ES-I3 (cell line): Measurements from ENCODE around the gene ADH6.

Experiments
- H3K36me3 ChIP-seq: 2 replicates; pipeline ENCODE4 v1.6.1; 2013; ENCODE audit warnings: mild to moderate bottlenecking, low read length, control low read depth, moderate library complexity; ENCODE audit not compliant: insufficient read depth
- H3K4me1 ChIP-seq: 2 replicates; pipeline ENCODE4 v1.6.1; 2013; ENCODE audit warnings: mild to moderate bottlenecking, control low read depth, low read length; ENCODE audit not compliant: insufficient read depth
- H3K9ac ChIP-seq: 2 replicates; pipeline ENCODE4 v1.6.1; 2013; ENCODE audit warnings: low read depth, mild to moderate bottlenecking, low read length, moderate library complexity
- H3K9me3 ChIP-seq: 2 replicates; pipeline ENCODE4 v1.6.1; 2013; ENCODE audit warnings: mild to moderate bottlenecking, low read length, moderate library complexity; ENCODE audit not compliant: control insufficient read depth, insufficient read depth

ADH6 gene

GRCh38 chr4:99166544-99166943 lies 52.5 kb downstream of the ADH6 start:
- no peaks in the 10 kb centered on the region for H3K9me3 ChIP-seq
- H3K36me3 ChIP-seq, result no peaks in the 10 kb centered on the region; the same call in 1 of the 2 replicates
- H3K4me1 ChIP-seq, result no peaks in the 10 kb centered on the region
- H3K9ac ChIP-seq, result no peak overlapping the region

DNA sequence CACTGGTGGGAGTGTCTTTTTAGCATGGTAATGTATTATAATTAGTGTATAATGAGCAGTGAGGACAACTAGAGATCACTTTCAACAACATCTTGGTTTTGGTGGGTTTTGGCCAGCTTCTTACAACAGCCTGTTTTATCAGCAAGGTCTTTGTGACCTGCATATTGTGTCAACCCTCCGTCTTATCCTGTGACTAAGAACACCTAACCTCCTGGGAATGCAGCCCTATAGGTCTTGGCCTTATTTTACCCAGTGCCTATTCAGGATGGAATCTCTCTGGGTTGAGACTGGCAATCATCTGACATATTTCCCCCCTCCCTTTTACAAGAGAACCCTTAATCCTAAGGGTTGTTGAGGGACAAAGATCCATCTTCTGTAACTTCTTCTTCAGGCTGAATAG lies 53.1 kb downstream of the ADH6 start:
- Histone ChIP-seq H3K9me3 (no peaks in the 10 kb centered on the region), H3K36me3 (no peaks in the 10 kb centered on the region; the same call in 1 of the 2 replicates)

DNA sequence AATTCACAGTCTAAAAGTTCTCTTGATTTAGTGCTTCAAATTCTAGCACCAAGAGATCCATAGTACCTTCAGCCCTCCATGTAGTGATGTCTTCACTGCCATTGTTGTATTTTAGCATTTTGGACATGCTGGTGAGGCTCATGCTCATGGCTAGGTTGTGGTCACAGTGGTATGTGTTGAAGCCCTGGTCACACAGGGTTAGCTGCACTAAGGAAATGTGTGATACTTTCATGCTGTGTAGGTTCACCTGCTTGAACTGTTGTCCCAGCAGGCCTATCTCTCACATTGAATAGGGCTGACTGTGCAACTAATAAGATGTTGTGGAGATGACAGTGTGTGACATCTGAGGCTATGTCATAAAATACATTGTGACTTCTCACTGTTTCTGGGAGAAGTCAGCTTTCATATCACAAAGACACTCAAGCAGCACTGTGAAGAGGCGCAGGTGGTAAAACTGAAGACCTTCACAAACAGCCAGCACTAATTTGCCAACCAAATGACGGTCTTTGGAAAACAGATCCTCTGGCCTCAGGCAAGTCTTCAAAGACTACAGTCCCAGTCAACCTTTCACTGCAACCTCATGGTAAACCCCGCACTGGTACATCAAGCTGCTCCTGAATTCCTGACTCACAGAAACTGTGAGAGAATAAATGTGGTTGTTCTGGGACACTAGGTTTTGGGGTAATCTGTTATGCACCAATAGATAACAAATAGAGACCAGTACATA lies 57.5 kb downstream of the ADH6 start:
- Histone ChIP-seq H3K4me1 (no peaks in the 10 kb centered on the region), H3K36me3 (no peaks in the 10 kb centered on the region; the same call in 1 of the 2 replicates), H3K9me3 (no peaks in the 10 kb centered on the region), H3K9ac (no peak overlapping the region)

More for the DNA sequence above, 53.1 kb downstream of the ADH6 start:
- Histone ChIP-seq H3K9ac (no peak overlapping the region), H3K4me1 (no peaks in the 10 kb centered on the region)

GRCh38 chr4:99159699-99160098 lies 59.3 kb downstream of the ADH6 start:
- Histone ChIP-seq H3K9ac (no peak overlapping the region), H3K9me3 (no peaks in the 10 kb centered on the region), H3K4me1 (no peaks in the 10 kb centered on the region), H3K36me3 (no peaks in the 10 kb centered on the region; the same call in 1 of the 2 replicates)

GRCh38 chr4:99157478-99157935 lies 61.5 kb downstream of the ADH6 start:
- Histone ChIP-seq H3K9me3 (0 out of 2 replicates have a peak, but pooled peaks cover 5% of the 10 kb centered on the region), H3K36me3 (no peaks in the 10 kb centered on the region), H3K4me1 (no peaks in the 10 kb centered on the region), H3K9ac (no peak overlapping the region)

DNA sequence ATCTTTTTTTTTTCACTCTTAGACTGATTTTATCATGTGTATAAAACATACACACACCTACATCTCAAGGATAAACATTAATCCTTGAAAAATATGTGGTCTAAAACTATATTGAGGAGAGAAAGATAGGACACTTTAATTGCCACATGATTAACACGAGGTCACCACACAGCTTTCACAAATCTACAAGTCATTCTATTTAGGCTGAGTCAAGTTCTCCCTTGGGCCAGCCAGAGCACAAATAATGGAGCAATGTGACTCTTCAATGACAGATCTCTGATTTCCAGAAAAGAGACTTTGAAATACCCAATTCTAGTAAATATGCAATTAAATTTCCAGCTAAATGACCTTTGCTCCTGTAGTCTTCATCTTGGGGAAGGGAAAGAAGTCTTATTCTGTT lies 62.1 kb downstream of the ADH6 start:
- no peaks in the 10 kb centered on the region for H3K36me3 ChIP-seq

GRCh38 chr4:99154658-99155342 lies 64.2 kb downstream of the ADH6 start:
- H3K9me3 ChIP-seq, result peaks cover 20% of the 10 kb centered on the region
- H3K36me3 ChIP-seq, result no peaks in the 10 kb centered on the region
- H3K9ac ChIP-seq, result no peak overlapping the region
- H3K4me1 ChIP-seq, result no peaks in the 10 kb centered on the region

More for the DNA sequence above, 62.1 kb downstream of the ADH6 start:
- no peak overlapping the region for H3K9ac ChIP-seq
- peaks cover 7% of the 10 kb centered on the region; the same call in 1 of the 2 replicates for H3K9me3 ChIP-seq
- no peaks in the 10 kb centered on the region for H3K4me1 ChIP-seq
